Left renal cortex interstitium (tissue), 4 donors: ENCODE results near the gene WNT5A. TPM values are rescaled to one million over a fixed set of nuclear protein-coding genes. Genes with fewer than 3 reads are reported as not detected.

ENCODE experiments used
- DNase-seq, 4 donors: peaks; one replicate each; pipeline ENCODE4 v3.0.0-alpha.2; 2013; ENCODE audit warnings: low read depth in 4 of 4, low spot score in 2 of 4, missing footprints in 1 of 4
- polyA plus RNA-seq, 4 donors: library from polyadenylated mRNA; unstranded; fragments of 120-200 nt; gene quantifications; one replicate each; pipeline ENCODE4 v1.2.1, GENCODE V29; 2013; ENCODE audit not compliant: insufficient read length in 4 of 4

WNT5A gene
- polyA plus RNA-seq, 4 donors: 42.1 to 59.0 (median 43.1) TPM

- DNase-seq: no peak
Observed at GRCh38 chr3:55483196-55484095, 3.7 kb downstream of the WNT5A start.

DNA sequence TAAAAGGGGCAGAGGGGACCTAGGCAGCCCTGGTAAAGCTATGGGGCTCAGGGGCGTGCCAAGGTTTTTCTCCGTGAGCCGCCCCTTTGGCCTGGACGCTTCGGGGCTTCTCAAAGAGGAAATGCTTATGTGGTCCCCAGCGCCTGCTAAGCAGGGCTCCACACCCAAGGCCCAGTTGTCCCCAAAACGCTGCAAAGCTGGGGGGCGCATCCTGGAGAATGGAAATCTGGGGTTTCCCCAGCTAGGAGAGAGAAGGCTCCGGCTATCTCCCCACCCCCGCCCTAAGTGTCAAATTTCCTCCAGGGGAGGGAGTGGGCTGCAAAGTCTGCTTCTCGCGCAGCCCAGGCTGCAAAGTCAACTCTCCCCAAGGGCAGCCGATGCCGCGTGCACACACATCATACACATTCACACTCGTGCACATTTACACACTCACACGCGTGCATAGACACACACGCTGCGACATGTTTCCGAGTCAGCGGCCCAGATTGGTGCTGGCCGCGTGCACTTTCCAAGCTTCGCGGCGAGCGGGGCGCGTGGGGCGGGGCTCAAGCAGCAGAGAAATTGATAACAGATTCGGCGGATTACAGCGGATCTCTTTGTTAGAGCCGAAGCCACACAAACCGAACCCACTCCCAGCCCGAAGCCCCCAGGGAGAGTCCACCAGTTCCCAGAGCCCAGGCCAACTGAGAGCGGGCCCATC is 4.5 kb downstream of the WNT5A start:
- DNase-seq: no peak

GRCh38 chr3:55481744-55482495 is 5.2 kb downstream of the WNT5A start:
- DNase-seq: no peak

- no peak for DNase-seq
Observed at GRCh38 chr3:55480911-55481743, 6.0 kb downstream of the WNT5A start.

DNA sequence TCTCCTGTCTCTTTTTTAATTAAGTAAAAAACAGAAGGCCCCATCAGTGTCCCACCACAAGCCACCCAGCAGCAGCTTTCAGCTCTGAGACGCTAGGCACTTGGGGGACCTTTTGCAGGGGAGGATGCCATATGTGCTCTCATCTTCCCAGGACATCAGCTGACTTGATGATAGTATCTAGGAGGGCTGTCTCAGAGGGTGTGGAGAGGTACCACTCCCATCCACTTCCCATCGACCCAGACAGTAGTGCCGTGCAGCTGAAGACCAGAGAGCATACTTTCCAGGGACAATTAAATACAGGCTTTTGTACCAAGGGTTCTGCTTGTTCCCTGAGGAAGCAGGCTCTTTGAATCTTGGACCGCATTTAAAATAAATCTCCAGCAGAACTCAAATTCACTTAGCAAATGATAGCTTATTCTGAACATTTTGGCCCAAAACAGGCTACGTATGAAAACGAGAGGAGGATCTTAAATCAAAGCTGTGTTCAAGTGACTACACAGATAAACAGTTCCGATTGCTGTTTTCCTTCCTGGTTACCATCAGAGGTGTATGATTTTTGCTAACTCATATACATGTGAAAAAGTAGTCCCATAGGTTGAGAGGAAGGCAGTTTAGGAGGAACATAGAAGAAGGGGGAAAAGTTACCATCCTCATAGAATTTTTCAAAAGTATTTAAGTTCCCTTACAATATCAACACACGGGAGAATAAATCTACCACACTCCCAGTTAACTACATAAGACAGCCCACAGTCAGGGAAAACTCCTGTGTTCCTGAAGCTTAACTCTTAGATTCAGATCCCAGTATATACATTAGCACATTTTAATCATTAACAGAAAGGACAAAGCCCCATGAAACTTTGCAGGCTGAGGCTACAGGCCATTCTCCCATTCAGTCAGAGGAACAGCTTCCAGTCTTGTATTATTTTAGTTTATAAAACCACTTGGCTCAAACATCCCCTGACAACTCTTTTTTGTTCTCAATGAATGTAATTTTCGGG is 9.5 kb downstream of the WNT5A start:
- no peak for DNase-seq

- DNase-seq: no peak
Observed at GRCh38 chr3:55476515-55476914, 10.6 kb downstream of the WNT5A start.

- DNase-seq: no peak
Observed at GRCh38 chr3:55474213-55474632, 12.9 kb downstream of the WNT5A start.

- no peak for DNase-seq
Observed at GRCh38 chr3:55473788-55474187, 13.3 kb downstream of the WNT5A start.

DNA sequence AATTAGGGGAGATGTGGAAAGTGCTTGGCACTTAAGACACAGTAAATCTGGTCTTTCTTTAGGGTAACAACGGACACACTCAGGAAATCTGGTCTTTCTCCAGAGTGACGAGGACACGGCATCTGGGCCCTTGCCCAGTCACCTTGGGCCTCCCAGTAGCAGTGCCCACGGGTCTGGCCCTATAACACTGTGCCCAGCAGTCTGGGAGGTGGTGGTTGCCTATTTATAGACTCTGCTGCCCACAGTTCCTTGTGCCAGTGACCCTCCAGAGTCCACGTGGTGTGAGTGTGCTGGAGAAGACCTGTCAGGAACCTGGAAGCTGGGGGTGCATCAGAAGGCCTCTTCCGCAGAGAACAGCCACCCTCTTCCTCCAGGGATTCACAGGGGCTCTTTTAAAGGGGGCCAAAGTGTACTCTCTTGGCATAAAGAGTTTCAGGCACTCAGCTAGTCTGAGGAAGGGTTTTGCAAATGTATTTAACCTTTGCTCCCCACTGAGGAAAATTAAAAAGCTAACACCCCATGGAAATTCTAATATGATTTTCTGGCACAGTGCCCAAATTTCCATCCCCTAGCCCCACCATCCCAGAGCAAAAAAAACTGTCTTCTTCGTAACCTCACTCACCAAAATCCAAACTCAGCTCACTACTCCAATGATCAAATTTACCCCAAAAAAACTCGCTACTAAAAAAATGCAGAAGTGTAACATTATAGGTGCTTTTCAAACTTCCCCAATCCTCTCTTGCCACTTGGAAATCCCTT is 15.4 kb downstream of the WNT5A start:
- DNase-seq: no peak

- no peak for DNase-seq
Observed at GRCh38 chr3:55471084-55471483, 16.0 kb downstream of the WNT5A start.

- no peak for DNase-seq
Observed at GRCh38 chr3:55469957-55470526, 17.1 kb downstream of the WNT5A start.

DNA sequence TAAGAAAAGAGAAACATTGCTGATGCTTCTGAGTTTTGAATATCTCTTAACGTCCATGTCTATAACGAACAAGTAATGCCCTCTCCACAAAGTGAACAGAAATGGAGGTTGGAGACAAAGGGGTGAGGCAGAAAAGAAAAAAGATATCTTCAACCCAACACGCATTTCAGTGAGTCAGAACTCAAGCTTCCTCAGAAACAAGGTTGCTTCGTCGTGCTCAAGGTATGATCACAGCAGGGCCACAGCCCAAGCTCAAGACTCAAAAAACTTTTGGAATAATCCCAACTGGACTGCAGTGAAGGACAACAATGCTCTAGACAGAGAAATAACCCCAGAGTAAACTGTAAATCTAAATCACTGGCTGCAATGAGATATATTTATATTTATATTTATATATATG is 18.9 kb downstream of the WNT5A start:
- DNase-seq: no peak

- DNase-seq: no peak
Observed at GRCh38 chr3:55467099-55467498, 20.0 kb downstream of the WNT5A start.

DNA sequence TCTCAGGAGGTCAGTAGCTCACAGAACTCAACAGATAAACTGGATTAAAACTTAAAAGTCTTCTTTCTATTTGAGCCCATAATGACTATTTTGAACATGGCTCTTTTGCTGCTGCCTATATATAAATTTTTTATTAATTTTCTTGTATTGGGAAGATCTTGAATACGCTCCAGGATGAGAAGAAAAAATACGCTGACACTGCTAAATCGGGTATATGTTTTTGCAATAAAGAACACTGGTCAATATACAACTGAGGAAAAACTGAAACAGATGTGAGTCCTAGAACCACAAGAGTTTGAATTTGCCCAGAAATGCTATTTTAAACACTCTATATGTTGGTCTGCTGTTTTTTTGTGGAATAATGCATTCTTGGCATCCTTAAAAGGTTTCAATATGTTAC is 20.6 kb downstream of the WNT5A start:
- DNase-seq: no peak

DNA sequence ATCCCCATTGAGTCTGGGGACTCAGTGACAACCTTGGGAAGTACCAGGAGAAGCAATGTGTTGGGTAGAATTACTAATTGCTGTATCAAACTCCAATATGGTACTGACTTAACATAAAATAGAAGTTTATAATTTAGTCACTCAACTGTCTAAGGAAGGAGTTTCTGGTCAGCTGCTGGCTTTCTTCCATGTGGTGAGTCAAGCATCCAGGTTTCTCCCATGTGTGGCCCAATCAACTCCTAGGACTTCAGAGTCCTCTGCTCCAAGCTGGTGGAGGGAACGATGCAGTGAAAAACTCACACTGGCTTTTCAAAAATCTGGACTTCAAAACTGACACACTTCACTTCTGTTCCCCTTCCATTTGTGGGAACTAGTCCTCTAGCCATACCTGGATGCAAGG is 25.2 kb downstream of the WNT5A start:
- DNase-seq: no peak

DNA sequence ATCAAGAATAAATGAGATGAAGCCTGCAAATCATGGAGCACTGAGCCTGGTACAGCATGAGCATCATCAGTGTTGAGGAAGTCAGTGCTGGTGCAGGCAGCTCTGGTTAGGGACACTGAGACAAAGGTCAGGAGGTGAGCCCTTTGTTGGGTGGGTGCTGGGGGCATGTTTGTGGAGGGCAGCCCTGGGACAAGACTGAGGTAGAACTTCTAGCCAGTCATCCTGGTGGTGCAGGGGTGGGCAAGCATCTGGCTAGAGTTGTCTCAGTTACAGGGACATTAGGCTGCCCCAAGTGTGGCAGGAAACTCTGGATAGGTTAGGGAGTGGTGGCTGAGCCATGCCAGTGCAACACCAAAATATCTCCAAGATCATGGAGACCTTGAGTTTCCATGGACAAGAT is 27.3 kb downstream of the WNT5A start:
- DNase-seq: no peak

DNA sequence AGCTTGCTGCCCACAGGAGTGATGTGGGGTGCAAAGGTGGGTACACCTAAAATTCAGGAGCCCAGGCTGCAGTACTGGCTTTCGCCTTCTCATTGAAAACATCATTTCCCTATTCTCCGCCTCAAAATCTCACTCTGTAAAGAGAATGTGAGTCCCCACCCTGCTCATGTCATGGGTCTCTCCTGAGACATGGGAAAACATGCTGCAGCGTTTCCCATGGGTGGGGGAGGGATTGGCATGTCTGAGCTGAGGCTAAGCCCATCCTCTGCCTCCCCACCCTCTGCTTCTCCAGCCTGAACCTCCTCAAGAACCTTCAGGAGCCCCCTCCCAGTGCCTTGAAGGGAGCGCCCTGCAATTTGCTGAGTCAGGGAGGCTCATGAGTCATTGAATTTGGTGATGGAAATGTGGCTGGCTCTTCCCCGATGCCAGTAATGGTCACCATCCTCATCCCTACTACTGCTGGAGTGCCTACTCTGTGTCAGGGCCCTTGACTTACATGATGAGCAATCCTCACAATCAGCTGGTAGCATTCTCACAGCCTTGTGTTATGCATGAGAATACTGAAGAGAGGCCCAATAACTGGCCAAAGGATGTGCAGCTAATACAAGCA is 28.8 kb downstream of the WNT5A start:
- no peak for DNase-seq

DNA sequence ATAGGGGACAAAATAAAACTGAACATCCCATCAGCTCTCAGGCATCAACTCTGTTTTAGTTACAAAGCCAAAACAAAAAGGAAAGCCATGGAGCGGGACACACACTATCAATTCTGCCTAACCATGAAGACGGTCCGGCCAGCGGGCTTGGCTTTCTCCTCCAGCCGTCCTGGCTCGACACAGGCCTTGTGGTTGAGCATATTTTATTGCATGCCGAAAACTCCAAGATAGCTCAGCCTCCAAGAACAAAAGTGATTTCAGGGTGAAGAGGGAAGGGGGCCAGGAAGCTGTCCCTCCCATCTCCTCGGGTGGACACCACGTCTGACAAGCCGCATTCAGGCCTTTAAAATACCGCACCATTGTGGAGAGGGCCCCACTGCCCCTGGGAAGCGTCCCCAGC is 31.2 kb downstream of the WNT5A start:
- DNase-seq: no peak
